ENCODE measurements around the gene WDR27.
"Not testable (repeated sequence)": the region's sequence is repeated elsewhere in the genome, so short reads cannot be mapped to it uniquely, and the experiment has no call there.

Gene WDR27

DNA sequence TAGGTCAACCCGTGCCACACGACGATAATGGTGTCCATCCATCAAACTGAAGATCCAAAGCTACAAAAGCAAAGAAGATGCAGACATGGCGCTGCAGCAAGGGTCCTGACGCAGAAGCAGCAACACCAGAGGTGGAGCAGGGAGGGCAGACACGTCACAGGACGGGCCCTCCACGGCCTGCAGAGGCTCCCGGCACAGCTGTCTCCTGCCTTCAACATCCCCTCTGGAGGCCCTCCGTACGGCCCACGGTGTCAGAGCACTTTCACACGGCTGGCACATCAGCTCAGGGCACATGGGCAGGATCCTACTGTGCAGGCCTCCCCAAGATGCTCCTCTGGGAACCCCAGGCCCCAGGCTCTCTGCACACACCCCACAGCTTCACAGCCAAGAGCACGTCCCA is 37.6 kb downstream of the WDR27 start:
- DNase-seq = no peak

DNA sequence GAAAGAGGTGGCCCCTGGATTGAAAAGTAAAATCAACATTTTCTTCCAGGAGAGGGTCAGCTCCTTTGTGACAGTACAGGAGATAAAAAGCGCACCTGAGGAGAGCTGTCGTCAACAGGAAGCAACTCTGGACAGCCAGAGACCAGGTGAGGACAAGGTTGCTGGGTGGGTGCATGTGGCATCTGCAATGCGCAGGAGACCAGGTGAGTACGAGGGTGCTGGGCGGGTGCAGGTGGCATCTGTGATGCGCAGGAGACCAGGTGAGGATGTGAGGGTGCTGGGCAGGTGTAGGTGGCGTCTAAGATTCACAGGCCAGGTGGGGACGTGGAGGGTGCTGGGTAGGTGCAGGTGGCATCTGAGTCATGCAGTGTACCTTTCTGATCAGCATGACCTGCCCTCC is 38.4 kb downstream of the WDR27 start:
- no peak for DNase-seq

DNA sequence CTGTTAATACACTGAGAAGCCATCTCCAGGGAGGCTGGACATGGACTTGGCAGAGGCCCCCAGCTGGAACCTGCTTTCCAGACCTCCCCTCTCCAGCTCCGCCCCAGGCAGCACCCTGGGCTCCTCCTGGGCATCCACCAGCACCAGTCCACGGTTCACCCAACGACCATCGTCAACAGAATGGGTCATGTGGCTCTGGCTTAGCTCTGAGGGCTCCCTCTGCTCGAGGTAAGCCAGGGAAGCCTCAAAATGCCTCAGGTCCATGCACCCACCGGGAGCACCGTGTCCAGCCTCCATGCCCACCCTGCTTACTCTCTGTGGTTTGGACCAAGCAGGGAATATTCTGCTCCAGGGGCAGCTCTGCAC is 40.5 kb downstream of the WDR27 start:
- no peak for DNase-seq

DNA sequence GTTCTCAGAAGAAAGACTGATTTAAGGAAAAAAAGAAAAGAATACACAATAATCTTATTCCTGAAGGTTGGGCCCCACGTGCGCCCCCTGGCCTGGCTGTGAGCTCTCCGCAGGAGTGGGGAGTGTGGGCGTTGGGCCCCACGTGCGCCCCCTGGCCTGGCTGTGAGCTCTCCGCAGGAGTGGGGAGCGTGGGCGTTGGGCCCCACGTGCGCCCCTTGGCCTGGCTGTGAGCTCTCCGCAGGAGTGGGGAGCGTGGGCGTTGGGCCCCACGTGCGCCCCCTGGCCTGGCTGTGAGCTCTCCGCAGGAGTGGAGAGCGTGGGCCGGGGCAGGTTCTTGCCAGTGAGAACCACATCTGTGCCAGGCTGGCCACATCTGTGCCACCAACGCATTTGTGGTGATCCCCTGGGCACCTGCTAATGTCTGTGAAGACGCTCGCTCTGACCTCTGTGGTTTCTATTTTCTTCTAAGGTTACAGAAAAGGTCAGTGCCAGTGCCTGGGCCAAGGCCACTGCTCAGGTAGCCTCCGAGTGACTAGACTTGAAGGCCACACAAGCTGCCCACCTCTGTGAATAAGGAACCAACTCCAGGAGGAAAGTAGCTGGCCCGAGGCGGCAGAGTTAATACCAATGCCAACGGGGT is 41.0 kb downstream of the WDR27 start:
- no peak for DNase-seq

DNA sequence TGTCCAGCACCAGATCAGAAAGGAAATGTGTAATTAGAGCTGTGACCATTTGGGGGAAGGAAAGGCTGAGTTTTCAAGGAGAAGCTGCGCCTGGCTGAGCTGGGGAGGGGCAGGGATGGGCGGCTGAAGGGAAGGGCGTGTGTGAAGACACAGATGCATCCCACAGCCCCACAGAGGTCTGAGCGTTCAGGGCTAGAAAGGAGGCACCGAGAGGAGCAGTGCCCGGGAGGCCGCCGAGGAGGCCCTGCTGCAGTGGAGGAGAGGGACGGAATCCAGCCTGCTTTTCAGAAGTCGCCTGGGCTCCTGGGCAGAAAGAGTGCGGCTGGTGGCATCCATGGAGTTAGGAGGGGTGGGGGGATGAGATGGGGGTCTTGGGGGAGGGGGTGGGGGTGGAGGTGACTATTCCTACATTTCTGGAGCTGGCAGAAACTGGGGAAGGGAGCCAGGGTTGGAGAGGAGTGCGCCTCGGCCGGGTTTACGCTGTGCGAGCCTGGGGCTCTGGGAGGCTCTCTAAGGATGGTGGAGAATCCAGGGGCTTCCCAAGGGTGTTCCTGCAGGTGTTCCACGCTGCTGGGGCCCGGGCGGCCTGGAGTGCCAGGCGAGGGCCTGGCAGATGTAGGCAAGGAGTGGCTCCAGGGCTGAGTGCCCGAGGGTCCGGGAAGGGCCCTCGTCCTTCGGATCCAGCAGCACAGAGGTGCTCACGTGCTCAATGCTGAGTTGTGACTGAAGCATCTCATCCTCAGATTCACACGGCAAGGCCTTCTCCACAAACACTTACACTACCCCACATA is 41.8 kb downstream of the WDR27 start:
- no peak for DNase-seq

DNA sequence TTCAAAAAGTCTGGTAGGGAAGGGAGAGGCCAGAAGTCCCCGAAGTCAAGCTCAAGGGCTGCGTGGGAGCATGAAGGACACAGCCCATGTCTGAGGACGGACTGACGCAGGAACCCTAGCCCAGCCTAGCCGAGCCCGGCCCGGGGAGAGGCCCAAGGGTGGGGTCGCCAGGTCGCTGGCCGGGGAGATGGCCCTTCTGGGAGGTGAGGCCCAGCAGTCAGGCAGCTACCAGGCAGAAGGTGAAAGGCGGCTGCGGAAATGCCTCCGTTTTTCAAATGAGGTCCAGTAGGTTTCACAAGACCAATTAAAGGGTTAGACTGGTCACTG is 44.6 kb downstream of the WDR27 start:
- DNase-seq = no peak

DNA sequence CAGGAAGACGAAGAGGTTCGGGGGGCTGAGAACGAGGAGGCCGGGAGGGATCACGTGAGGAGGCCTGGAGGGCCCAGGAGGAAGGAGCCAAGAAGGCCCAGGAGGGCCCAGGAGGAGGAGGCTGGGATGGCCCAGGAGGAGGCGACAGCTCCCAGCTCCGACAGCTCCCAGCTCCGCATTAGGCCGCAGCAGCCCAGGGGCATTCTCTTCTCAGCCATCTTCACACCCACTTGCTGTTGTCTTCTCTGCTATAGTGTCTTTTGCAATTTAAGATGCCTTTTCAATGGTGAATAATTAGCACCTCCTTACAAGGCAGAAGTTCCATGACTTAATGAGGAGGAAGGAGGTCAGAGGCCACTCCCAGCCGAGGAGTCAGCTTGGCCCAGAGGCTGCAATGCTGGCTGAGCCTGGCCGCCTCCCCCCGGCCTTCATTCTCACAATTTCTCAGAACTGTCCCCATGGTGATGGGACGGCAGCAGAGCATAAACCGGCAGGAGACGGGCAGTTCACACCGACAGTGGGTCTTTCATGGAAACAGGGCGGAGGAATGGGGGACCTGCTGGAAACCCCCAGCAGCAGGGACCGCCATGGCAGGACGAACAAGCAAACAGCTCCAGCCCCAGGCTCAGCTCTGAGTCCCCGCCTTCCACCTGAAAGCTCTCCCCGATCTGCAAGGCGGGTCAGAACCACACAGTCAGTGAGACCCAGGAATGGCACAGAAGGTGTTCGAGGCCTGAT is 45.1 kb downstream of the WDR27 start:
- no peak for DNase-seq

DNA sequence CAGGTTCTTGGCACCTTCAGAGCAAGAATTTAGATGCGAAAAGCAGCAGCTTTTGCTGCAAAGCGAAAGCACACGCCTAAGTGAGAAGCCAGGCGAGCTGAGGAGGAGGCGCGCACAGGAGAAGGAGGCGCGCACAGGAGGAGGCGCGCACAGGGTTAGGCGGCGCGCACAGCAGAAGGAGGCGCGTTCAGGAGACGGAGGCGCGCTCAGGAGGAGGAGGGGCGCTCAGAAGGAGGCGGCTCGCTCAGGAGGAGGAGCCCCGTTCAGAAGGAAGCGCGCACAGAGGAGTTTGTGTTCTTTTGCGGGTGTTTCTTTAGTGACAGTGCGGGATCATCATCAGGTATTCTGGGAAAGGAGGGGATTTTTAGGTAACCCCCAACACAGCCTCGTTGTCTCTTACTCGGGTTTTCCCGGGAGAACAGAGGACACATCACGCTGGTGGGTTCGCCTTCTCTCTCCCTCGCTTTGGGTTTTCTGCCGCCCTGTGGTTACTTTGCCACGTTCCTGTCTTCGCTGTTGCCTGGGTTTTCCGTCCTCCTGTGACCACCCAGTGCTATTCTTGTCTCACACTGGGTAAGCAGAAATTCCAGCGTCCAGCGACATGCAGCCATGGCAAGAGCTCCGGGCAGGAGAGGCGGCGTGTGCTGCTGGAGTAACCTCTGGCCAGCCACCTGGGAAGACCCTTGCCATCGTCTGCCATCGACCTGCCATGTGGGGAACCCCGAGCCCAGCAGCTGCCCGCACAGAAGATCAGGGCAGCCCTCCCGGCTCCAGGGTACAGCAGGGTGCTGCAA is 47.0 kb downstream of the WDR27 start:
- DNase-seq = peak in 45 of 56 donors; percentile 5 to 81 (median 37)

DNA sequence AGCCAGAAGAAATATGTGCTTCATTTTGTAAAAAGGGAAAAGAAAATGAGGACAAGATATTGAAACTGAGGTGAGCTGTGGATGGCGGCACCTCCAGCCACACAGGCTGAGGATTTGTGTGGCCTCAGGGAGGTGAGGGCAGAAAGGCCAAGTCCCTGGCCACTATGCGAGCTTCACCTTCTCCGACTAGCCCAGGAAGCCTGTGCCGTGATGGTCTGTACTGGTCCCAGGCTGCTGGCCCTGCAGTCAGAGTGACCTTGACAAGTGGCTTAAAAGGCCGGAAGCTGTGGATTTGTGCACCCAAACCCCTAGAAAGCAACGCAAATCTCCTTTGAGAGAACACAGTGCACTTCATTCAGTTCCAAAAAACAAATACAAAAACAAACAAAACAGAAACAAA is 48.1 kb downstream of the WDR27 start:
- DNase-seq = no peak

DNA sequence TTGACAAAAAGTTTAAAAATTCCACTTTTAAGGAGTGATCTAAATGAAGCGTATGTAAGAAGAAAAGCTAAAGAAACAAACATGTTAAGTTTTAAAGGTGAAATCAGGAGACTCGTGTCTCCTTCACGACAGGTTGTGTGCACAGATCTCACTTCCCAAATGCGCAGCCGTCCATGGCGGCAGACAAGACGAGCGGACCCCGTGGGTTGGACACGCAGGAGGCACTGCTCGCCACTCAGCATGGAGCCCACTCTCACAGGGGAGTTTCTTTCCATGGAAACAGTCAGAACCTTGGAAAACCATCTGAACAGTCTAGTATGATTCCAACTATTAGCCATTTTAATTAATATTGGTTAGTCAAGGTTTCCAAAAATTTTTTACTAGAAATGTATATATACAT is 48.9 kb downstream of the WDR27 start:
- DNase-seq = no peak

DNA sequence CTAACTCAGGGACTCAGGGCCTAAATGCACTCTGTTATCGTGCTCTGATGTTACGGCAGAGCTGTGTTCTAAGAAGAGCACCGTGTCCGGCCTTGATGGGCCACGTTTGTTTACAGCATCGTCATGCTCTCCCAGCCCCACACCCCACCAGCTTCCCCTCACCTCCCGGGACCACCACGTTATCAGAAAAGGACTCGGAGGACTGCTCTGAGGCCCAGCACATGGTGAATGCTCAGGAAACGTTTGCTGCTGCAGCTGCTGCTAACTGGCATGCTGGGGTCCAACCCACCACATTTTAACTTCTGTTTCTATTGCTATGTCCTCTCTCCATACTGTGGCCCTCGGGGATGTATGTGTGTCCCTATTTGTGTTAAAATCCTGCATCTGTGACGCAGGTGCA is 50.3 kb downstream of the WDR27 start:
- DNase-seq = no peak

DNA sequence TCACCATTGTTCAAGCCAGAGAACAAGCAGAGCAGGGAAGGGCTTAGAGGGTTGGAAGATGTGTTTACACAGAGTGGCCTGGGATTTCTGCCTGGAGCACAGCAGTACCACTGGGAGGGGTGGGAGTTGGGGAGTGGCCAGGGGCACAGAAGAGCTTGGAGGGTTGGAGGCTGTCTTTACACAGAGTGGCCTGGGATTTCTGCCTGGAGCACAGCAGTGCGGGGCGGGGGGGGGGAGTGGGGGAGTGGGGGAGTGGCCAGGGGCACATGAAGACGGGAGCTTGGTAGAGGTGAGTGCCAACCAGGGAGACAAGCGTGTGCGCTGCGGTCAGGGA is 50.9 kb downstream of the WDR27 start:
- no peak for DNase-seq

DNA sequence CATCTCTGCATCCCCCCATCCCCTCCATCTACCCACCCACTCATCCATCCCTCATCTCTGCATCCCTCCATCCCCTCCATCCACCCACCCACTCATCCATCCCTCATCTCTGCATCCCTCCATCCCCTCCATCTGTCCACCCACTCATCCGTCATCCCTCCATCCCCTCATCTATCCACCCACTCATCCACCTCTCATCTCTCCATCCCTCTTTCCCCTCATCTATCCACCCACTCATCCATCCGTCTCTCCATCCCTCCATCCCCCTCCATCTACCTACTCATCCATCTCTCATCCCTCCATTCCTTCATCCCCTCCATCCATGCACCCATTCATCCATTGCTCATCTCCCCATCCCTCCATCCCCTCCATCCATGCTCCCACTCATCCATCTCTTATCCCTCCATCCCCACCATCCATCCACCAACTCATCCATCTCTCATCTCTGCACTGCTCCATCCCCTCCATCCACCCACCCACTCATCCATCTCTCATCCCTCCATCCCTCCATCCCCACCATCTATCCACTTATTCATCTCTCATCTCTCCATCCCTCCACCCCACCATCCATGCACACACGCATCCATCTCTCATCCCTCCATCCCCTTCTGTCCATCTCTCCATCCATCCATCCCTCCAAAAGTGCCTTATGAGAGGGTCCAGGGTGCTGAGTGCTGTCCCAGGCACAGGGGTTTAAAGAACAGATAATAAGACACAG is 51.4 kb downstream of the WDR27 start:
- no peak for DNase-seq

DNA sequence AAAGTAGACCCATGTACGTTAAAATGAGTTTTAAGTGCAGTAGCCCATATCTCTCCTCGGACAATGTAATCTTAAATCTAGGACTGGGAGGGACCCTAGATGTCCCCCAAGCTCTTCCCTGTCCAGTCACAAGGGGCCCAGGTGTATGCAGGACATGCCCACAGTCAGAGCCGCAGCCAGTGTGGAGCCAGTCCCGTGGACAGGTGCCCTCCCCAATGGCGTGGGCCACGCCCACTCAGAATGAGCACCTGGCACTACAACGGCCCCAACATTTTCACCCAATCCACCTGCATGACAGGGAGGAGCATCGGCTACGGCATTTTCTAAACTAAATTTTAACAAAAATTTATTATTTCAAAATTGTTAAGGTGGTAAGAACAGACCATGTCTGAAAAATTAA is 53.2 kb downstream of the WDR27 start:
- no peak for DNase-seq

DNA sequence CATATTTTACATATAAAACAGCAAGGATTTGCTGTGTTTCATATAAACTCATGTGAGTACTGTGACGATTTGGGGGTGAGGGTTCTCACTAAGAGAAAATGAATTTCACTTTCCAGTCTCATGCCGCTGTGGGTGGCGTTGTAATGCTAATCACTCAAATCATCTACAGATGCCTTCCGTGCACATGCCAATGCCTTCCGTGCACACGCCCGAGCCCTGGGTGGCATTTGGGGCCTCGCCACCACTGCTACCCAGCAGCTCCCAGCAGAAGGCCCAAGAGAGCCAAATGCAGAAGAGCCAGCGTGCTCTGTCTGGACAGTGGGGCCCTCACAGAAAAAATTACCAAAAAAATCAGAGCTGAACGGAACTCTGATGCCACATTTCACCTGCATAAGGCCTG is 53.7 kb downstream of the WDR27 start:
- no peak for DNase-seq

DNA sequence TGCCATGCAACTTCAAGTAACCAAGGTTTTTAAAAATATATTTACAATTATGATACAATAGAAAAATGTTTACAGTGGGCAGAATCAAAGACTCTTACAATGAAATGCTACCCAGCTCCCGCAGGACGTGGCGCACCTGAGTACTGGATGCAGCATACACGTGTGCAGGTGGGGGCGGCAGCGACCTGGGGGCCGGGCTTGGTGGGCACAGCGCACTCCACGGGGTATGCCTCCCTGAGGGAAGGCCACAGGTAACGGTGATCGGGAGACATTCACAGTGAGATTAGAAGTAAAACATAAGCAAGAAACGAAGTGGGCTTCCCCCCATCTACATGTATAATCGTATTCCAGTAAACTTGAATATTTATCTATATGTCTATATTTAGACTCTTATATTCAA is 54.2 kb downstream of the WDR27 start:
- no peak for DNase-seq

DNA sequence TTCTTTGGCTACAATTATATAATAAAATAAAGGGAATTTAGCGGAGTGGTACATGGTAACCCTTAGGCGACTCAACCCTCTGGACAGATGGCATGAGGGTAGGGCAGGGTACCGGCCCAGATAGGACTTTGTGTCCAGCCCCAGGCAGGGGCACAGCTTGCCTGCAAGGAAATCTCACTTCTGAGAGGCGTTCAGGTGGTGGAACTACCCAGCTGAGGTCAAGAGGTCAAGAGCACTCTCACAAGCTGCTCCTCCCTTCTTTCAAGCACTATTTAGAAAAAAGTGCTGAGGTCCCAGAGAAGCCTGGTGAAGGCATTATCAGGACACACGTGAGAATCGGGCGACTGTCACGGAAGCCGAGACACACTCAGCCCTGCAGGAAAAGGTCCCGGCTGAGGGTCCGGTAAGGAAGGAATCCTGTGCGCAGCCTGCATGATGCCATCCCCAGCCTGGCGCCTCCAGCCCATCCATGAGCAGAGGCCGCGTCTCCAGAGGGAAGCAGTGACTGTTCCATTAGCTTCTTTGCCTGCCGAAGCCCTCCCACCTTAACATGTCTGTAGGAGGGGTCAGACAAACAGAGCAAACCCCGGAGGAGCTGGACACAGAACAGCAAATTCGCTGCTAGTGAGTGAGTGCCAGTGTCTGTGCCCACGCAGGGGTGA is 54.8 kb downstream of the WDR27 start:
- no peak for DNase-seq

DNA sequence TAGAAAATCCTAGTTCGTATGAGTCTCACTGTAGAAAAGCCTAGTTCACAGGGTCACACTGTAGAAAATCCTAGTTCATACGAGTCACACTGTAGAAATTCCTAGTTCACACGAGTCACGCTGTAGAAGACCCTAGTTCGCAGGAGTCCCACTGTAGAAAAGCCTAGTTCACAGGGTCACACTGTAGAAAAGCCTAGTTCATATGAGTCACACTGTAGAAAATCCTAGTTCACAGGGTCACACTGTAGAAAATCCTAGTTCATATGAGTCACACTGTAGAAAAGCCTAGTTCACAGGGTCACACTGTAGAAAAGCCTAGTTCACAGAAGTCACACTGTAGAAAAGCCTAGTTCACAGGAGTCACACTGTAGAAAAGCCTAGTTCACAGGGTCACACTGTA is 56.4 kb downstream of the WDR27 start:
- not testable (repeated sequence) for DNase-seq

DNA sequence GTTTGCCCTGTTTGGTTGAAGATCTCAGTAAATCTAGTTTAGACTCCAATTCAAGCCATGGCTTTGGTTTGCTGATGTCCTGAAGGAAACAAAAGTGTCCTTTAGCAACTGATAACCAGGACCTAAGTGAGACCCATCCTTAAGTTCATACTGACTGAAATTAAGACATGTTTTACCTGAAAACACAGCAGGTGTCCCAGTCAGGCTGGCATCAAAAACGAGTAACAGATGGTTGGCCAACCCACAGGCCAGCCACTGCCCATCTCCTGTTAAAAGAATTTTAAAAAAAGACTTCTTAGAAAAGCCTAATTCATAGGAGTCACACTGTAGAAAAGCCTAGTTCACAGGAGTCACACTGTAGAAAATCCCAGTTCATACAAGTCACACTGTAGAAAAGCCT is 58.3 kb downstream of the WDR27 start:
- no peak for DNase-seq

DNA sequence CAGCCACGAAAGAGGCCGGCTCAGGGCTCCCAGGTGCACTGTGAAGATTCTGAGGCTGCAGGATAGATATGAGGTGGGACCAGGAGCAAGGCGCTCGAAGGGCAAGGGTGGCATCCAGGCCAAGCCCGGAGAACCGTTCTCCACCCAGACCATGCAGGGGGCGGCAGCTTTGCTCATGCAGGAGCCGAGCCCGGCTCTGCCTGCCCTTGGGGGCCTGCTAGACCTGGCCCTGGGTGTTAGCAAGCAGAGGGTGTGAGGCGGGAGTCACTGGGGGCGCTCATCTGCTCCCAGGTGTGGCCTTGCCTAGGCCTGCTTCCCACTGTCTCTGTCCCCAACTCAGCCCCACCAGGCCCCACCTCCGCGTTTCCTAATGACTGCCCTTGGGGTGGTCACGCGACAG is 59.4 kb downstream of the WDR27 start:
- no peak for DNase-seq
